OCI-LY7 (cell line): Measurements from ENCODE around the gene CDH3.

Source experiments
- EZH2phosphoT487 ChIP-seq: fragments of 200-600 bp; sonication (generic); IDR thresholded peaks from 2 replicates; pipeline ENCODE4 v1.6.1; 2018; ENCODE audit warnings: low read depth, borderline replicate concordance, mild to moderate bottlenecking, mixed run types, antibody characterized with exemption, low read length, moderate library complexity, mixed read lengths
- TF ChIP-seq, protein P1 (sequence below): fragments of 200-600 bp; sonication (generic); conservative IDR thresholded peaks from 2 replicates; pipeline ENCODE4 v1.5.1; 2014; ENCODE audit warnings: mild to moderate bottlenecking, antibody characterized with exemption, low read length, moderate library complexity, mixed read lengths

DNA sequence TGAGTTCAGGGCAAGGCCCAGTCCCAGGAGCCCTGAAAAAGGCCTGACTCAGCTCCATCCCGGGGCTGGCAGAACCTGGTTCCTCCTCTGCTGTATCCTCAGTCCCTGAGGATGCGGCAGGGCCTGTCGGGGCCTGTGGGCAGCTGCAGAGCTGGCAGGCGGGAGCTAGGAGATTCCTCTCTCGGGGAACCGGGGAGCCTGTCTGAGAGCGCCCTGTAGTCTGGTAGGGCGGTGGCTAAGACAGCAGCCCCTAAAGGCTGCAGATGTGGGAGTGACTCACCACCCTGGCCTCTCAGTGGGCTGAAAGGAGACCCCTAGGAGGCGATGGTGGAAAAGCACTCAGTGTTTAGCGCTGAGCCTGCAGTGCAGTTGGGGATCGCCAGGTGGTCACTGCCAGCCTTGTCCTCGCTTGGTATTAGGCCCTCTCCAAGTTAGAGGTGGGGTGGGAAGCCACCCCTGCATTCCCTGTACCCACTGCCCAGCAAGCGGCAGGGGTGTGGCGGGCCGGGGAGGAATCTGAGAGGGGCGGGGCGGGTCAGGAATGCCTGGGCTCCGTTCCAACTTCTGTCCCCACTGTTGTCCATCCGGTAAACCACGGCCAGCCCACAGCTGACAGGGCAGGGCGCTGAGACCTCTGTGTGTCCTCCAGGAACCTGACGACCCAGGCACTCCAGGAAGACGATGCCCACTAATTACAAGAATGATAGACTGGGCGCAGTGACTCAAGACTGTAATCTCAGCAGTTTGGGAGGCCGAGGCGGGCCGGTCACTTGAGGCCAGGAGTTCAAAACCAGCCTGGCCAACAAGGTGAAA, 62.4 kb downstream of the CDH3 start:
- TF ChIP-seq, protein P1, sequence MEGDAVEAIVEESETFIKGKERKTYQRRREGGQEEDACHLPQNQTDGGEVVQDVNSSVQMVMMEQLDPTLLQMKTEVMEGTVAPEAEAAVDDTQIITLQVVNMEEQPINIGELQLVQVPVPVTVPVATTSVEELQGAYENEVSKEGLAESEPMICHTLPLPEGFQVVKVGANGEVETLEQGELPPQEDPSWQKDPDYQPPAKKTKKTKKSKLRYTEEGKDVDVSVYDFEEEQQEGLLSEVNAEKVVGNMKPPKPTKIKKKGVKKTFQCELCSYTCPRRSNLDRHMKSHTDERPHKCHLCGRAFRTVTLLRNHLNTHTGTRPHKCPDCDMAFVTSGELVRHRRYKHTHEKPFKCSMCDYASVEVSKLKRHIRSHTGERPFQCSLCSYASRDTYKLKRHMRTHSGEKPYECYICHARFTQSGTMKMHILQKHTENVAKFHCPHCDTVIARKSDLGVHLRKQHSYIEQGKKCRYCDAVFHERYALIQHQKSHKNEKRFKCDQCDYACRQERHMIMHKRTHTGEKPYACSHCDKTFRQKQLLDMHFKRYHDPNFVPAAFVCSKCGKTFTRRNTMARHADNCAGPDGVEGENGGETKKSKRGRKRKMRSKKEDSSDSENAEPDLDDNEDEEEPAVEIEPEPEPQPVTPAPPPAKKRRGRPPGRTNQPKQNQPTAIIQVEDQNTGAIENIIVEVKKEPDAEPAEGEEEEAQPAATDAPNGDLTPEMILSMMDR, result no peak
- TF ChIP-seq EZH2phosphoT487, result no peak
